ENCODE measurements around the gene ZC3H6. TPM values are rescaled to one million over a fixed set of nuclear protein-coding genes. Genes with fewer than 3 reads are reported as not detected.

ZC3H6 gene, protein sequence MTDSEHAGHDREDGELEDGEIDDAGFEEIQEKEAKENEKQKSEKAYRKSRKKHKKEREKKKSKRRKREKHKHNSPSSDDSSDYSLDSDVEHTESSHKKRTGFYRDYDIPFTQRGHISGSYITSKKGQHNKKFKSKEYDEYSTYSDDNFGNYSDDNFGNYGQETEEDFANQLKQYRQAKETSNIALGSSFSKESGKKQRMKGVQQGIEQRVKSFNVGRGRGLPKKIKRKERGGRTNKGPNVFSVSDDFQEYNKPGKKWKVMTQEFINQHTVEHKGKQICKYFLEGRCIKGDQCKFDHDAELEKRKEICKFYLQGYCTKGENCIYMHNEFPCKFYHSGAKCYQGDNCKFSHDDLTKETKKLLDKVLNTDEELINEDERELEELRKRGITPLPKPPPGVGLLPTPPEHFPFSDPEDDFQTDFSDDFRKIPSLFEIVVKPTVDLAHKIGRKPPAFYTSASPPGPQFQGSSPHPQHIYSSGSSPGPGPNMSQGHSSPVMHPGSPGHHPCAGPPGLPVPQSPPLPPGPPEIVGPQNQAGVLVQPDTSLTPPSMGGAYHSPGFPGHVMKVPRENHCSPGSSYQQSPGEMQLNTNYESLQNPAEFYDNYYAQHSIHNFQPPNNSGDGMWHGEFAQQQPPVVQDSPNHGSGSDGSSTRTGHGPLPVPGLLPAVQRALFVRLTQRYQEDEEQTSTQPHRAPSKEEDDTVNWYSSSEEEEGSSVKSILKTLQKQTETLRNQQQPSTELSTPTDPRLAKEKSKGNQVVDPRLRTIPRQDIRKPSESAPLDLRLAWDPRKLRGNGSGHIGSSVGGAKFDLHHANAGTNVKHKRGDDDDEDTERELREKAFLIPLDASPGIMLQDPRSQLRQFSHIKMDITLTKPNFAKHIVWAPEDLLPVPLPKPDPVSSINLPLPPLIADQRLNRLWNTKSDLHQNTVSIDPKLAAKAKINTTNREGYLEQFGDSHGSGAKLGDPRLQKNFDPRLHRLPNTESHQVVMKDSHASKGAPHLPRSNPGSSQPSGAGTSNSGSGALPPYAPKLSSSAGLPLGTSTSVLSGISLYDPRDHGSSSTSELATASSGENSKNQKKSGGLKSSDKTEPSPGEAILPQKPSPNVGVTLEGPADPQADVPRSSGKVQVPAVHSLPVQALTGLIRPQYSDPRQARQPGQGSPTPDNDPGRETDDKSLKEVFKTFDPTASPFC
- 5.8 and 6.4 TPM in 2 replicates for total RNA-seq

DNA sequence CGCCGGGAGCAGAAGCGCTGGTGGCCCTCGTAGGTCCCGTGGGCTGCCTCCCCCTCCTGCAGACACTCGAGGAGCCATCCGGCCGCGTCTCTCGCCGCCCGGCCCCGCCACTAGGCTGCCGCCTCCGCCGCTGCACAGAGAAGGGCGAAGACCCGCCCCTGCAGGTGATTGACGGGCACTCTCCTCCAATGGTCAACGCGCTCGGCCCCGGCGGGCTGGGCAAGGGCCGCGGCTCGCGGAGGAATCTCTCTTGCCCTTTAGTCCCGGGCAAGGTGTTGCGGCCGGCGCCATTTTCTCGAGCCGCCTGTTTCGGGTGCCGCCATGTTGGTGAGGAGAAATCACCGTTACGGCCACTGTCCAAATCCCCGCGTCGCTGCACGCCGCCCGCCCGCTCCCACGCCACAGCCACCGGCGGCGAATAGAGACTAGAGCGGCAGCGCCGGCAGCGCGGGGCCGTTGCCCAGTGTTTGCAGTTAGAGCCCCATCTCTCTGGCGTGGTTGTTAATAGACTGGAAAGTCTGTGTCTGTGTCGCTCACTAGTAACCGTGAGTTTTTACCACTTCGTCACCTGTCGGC lies at the start of gene ZC3H6:
Gene ZC3H6, plus strand, starts transcription at position 287 of the 576 bp plus-strand sequence. CDS start 398 bp downstream, outside the sequence.

GRCh38 chr2:112254466-112255240 lies 20.7 kb upstream of the ZC3H6 start, which contains the start of gene ZC3H8:
TSS of gene ZC3H8 (minus strand) at chr2:112255042. CDS start at chr2:112254981, 61 bp downstream.

Other genes starting within 250 kb of the ZC3H6 start
- gene TMEM87B, start 220.3 kb upstream of the ZC3H6 start, total RNA-seq = 20.9 and 30.3 TPM in 2 replicates
- 0.17 and 0.29 TPM in 2 replicates for gene FBLN7, start 137.2 kb upstream of the ZC3H6 start, total RNA-seq
- 5.5 and 5.8 TPM in 2 replicates for gene ZC3H8, start 20.6 kb upstream of the ZC3H6 start, total RNA-seq
- 8.7 and 12.4 TPM in 2 replicates for gene RGPD8, start 158.0 kb downstream of the ZC3H6 start, total RNA-seq
- gene TTL, start 206.6 kb downstream of the ZC3H6 start, total RNA-seq = 35.1 and 37.7 TPM in 2 replicates